GM18498 (cell line): ENCODE results near the gene G6PC1.
"Not testable (repeated sequence)": the region's sequence is repeated elsewhere in the genome, so short reads cannot be mapped to it uniquely, and the experiment has no call there.

ENCODE experiments used
- ATAC-seq: cut with Tn5 transposase; IDR thresholded peaks from one replicate; pipeline ENCODE4 v1.9.1; 2021; ENCODE audit warnings: mild to moderate bottlenecking, moderate library complexity; ENCODE audit not compliant: unreplicated experiment

The G6PC1 gene

GRCh38 chr17:42873315-42873714, 27.3 kb upstream of the G6PC1 start:
- no peak for ATAC-seq

- not testable (repeated sequence) for ATAC-seq
Measured at GRCh38 chr17:42873932-42874695, 26.5 kb upstream of the G6PC1 start.

- ATAC-seq: no peak
Measured at GRCh38 chr17:42877037-42877436, 23.6 kb upstream of the G6PC1 start.

DNA sequence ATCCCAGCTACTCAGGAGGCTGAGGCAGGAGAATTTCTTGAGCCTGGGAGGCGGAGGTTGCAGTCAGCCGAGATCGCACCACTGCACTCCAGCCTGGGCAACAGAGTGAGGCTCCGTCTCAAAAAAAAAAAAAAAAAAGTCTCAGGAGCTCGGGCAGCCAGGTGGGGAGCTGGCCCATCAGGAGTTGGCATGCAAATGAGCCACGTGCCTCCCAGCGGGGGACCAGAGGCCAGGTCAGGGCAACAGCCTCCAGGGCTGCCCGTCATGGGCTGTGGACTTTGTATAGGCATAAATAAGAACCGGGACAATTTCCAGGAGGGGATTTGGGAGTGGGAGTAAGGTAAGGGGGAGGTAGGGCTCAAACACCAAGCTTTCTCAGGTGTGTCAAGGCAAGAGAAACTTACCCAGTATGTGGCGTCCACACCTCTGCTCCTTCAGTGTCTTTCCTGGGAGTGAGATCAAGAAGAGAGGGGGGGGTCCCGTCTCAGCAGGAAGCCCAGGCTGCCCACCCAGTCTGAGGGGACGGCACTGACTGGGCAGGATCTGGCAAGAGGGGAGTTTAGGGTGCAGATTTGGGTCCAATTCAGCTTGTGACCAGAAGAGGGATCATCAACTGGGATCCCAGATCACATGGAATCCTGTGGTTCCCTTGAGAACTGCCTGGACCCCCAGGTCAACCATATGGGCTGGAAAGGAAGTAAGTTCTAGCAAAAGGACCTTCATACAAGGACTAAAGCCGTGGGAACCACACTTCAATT, 22.3 kb upstream of the G6PC1 start:
- ATAC-seq: no peak

DNA sequence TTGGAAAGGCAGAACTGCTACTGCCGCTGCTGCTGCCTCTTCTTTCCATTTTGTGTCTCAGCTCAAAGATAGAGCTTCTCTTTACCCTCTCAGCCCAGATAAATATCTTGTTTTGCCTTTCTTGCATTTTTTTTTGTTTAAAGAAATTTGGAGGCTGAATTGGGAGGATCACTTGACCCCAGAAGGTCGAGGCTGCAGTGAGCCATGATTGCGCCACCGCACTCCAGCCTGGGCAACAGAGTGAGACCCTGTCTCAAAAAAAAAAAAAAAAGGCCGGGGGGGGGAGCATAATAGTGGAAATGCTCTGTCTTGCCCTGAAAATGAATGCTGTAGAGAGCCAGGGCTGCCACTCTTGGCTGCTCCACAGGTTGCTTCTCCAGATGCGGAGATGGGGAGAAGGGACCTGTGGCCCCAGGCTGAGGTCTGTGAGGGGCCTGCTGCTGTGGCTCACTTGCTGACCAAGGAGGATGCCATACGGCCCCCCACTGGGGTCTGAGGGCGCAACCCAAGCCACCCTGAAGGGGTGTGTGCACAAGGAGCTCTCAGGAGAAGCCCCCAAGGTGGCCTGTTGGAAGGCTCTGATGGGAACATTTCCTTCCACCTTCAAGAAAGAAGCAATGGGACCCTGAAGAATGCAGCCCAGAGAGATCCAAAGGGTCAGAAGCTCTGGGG, 21.5 kb upstream of the G6PC1 start:
- ATAC-seq: no peak

GRCh38 chr17:42879596-42879985, 21.0 kb upstream of the G6PC1 start:
- ATAC-seq: no peak

DNA sequence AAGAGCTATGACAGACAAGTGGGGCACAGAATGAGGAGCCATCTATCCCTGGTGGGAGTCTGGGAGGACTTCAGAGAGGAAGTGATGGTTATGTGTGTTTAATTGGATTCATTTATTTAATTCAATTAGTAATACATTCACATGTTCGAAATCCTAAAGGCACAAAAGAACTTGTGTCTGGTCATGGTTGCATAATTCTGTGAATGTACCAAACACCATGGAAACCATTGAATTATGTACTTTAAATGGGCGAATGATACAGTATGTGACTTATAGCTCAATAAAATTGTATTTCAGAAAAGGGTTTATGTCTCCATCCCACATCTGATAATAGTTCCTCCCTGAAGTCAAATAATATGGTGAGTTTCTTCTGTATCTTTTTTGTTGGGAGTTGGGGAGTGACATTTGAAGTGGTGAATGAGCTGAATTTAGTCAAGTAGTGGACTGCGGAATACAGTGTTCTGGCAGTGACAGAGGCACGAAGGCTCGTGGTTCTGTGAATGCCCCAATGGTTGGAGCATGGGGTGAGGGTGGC, 19.8 kb upstream of the G6PC1 start:
- no peak for ATAC-seq

- ATAC-seq: not testable (repeated sequence)
Measured at GRCh38 chr17:42881706-42882105, 18.9 kb upstream of the G6PC1 start.

DNA sequence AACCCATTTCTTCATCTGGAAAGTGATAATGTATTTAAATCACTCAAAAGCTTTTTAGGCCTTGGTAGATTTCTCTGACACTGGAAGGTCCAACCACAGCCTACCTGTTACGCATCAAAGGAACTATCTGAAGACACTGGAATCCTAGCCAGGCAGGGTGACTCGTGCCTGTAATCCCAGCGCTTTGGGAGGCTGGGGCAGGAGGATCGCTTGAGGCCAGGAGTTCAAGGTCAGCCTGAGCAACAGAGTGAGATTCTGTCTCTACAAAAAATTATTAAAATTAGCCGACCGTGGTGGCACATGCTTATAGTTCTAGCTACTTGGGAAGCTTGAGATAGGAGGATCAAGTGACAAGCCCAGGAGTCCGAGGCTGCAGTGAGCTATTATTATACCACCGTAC, 18.4 kb upstream of the G6PC1 start:
- ATAC-seq: no peak

DNA sequence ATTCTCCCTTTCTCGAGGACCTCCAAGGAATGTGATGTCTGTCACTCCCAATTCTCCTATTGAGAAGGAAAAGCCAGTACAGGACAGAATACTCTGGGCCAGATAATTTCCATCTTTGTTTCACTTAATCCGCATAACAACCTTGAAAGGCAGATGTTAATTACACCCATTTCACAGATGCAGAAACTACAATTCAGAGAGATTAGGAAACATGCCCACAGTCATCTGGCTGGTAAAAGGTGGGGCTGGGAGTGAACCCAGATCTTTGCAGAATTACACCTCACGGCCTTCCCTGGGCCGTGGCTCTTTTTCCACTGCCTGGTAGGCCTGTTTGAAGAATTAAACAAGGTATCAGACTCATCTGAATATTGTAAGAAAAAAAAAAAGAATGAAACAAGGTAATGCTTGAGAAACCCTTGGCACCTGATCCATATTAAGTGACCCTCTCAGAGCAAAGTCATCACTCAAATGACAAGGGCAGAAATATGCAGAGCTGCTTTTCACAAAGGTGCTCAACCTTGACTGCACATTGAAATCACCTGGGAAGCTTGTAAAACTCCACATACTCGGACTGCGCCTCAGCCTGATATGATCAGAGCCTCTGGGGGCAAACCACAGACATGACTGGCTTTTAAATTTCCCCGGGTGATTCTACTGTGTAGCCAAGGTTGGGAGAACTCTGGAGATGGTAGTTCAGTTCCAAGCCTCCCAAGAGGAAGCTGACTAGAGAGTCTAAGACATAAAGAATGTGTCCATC, 16.6 kb upstream of the G6PC1 start:
- ATAC-seq: no peak

GRCh38 chr17:42885806-42886205, 14.8 kb upstream of the G6PC1 start:
- not testable (repeated sequence) for ATAC-seq

DNA sequence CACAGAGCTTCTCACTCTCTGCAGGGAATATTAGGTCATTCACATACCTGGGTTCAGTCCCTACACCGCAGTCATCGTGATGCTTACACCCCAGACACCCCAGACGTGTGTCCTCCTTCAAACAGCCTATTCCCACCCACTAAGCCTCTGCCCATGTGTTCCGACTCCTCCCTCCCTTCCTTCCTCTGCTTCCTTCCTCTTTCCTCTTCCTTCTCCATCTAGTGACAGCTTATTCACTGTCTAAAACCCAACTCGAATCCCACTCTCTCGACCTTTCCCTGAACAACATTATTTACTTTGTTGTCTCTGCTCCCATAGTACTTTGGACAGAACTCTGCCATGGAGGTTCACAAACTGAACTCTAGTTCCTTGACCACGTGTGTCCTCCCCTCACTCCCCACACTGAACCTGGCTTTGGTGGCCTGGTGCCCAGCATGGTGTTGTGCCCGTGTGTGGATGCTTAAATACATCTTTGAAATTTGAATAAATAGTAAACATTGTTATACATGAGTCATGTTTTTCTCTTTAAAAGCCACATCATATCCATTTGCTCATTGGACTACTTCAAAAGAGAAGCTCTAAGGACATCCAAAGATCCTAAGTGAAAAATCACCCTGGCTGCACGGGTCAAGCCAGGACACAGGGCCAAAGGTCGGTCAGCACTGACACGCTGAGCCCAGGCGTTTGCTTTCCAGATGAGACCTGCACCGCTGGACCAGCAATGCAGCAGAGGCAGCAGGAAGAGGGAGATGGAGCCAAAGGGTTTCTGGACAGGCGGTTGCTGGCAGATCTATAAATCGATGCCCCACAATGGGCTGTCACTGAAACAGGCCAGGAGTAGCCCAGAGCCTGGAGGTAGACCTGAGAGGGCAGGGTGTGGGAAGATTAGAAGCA, 14.1 kb upstream of the G6PC1 start:
- no peak for ATAC-seq

GRCh38 chr17:42889809-42890208, 10.8 kb upstream of the G6PC1 start:
- no peak for ATAC-seq

DNA sequence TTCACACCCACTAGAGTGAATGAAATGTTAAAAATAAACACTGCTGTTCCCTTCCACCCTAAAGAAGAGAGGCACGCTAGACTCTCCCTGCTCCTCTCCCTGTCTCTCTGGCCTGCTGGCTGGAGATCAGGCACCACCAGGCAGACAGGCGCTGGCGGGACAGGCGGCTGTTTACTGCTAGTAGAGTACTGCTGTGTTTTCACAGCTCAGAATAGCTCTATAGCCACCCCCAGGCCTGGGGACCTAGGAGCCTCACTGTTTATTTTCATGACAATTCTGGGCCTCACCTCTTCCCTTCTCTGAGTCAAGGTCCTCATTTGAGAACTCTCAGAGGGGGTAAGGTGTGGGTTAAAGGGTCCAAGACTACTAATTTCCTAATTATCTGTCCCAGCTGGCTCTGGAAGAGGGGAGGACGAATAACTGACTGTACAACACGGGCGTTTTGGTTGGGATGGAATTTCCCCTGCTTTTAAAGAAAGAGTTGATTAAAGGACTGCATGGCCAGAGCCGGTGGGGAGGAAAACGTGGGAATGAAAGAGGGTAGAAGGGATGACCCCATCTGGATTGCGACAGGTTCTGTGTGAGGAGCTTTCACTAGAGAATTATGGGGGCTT, 9.0 kb upstream of the G6PC1 start:
- ATAC-seq: no peak

GRCh38 chr17:42893359-42893758, 7.2 kb upstream of the G6PC1 start:
- no peak for ATAC-seq

DNA sequence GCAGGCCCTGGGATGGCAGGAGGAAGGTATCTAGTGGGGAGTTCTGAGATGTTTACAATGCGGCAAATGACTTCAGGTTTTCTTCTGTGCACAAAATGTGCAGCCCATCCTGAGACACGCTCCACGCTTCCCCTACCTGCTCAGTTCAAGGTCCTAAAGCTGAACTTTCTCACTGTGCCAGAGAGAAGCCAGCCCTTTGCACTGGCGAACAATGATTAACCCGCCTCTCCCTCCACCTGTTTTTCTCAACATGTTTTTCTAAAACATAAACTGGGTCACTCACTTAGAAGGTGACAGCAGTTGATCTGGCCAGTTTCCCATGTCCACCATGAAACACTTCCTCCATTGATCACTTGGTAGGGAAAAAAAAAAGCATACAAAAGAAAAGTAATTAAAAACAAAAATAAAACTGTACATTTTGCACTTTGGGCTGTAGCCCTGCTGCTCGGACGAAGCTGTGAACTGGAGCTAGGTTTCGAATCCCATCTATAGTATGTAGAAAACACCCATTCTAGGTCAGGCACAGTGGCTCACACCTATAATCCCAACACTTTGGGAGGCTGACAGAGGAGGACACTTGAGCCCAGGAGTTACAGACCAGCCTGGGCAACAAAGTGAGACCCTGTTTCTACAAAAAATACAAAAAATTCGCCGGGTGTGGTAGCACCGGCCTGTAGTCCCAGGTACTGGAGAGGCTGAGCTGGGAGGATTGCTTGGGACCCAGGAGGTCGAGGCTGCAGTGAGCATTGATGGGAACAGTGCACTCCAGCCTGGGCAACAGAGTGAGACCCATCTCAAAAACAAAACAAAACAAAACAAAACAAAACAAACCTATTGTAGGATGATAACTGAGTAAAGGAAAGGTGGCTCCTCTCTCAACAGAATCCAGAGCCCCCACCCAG, 6.1 kb upstream of the G6PC1 start:
- no peak for ATAC-seq

GRCh38 chr17:42895185-42895555, 5.4 kb upstream of the G6PC1 start:
- no peak for ATAC-seq

DNA sequence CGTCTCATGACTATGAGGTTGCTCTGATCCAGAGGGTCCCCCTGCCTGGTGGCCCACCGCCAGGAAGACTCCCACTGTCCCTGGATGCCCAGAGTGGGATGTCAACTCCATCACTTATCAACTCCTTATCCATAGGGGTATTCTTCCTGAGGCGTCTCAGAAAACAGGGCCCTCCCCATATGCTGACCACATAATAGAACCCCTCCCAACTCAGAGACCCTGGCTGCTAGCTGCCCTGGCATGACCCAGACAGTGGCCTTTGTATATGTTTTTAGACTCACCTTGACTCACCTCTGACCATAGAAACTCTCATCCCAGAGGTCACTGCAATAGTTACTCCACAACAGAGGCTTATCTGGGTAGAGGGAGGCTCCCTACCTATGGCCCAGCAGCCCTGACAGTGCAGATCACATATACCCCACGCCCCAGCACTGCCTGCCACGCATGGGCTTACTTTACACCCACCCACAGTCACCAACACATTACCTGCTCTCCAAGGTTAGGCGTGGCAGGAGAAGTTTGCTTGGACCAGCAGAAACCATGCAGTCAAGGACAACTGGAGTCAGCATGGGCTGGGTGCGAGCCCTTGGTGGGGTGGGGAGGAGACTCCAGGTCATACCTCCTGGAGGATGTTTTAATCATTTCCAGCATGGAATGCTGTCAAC, 2.3 kb upstream of the G6PC1 start:
- no peak for ATAC-seq
